Raji (cell line): ENCODE data around the gene TECTB.

Experiments used
- POLR2A ChIP-seq: IDR thresholded peaks from 2 replicates; pipeline ENCODE4 v1.6.1; 2011; ENCODE audit warnings: low read depth, low read length, control low read depth; ENCODE audit not compliant: insufficient read depth

TECTB gene

GRCh38 chr10:112283100-112283499, at the start of gene TECTB:
TECTB (plus strand) TSS chr10:112283400; CDS start chr10:112283735, 335 bp downstream.
- no peak for TF ChIP-seq POLR2A

GRCh38 chr10:112235141-112235540, 48.1 kb upstream of the TECTB start:
- no peak for TF ChIP-seq POLR2A

- TF ChIP-seq POLR2A = no peak
Observed at GRCh38 chr10:112235920-112236319, 47.3 kb upstream of the TECTB start.

GRCh38 chr10:112236486-112236885, 46.7 kb upstream of the TECTB start:
- no peak for TF ChIP-seq POLR2A

GRCh38 chr10:112239347-112239746, 43.9 kb upstream of the TECTB start:
- no peak for TF ChIP-seq POLR2A

GRCh38 chr10:112240441-112240840, 42.8 kb upstream of the TECTB start:
- TF ChIP-seq POLR2A = no peak

GRCh38 chr10:112241651-112242341, 41.4 kb upstream of the TECTB start:
- no peak for TF ChIP-seq POLR2A

GRCh38 chr10:112242769-112243168, 40.4 kb upstream of the TECTB start:
- TF ChIP-seq POLR2A = no peak

GRCh38 chr10:112243713-112244112, 39.5 kb upstream of the TECTB start:
- no peak for TF ChIP-seq POLR2A

- TF ChIP-seq POLR2A = no peak
Observed at GRCh38 chr10:112244197-112244596, 39.0 kb upstream of the TECTB start.

- no peak for TF ChIP-seq POLR2A
Observed at GRCh38 chr10:112247791-112248190, 35.4 kb upstream of the TECTB start.

- no peak for TF ChIP-seq POLR2A
Observed at GRCh38 chr10:112248584-112249295, 34.5 kb upstream of the TECTB start.

GRCh38 chr10:112249722-112250121, 33.5 kb upstream of the TECTB start:
- no peak for TF ChIP-seq POLR2A

- TF ChIP-seq POLR2A = no peak
Observed at GRCh38 chr10:112250555-112250954, 32.6 kb upstream of the TECTB start.

GRCh38 chr10:112258407-112258806, 24.8 kb upstream of the TECTB start:
- TF ChIP-seq POLR2A = no peak

GRCh38 chr10:112259688-112260087, 23.5 kb upstream of the TECTB start:
- TF ChIP-seq POLR2A = no peak
